OCI-LY1 (cell line): ENCODE measurements around the gene LMO1.

Experiments used
- CTCF ChIP-seq: fragments of 200-600 bp; sonication (generic), shearing (Covaris generic); IDR thresholded peaks from 2 replicates; pipeline ENCODE4 v1.5.1; 2017; ENCODE audit warnings: mild to moderate bottlenecking, antibody characterized with exemption, low read length, moderate library complexity, mixed read lengths
- EZH2 ChIP-seq: fragments of 200-600 bp; sonication (generic), shearing (Covaris generic); IDR thresholded peaks from 2 replicates; pipeline ENCODE4 v1.8.0; 2017; ENCODE audit warnings: borderline replicate concordance, mixed run types, mild to moderate bottlenecking, antibody characterized with exemption, low read length, moderate library complexity, mixed read lengths

- no peak for TF ChIP-seq CTCF
- no peak for TF ChIP-seq EZH2
These were observed 34.1 kb downstream of the LMO1 start for GRCh38 chr11:8229299-8230177.
